ENCODE measurements around the gene TUG1. TPM values are rescaled to one million over a fixed set of nuclear protein-coding genes. Genes with fewer than 3 reads are reported as not detected.

Gene TUG1
- total and polyA plus RNA-seq, 9 of the 15 experiments (the other 6 are each of a cell fraction or from before 2014, with no cell fraction given) = 24.7 to 132 (median 58.9) TPM

DNA sequence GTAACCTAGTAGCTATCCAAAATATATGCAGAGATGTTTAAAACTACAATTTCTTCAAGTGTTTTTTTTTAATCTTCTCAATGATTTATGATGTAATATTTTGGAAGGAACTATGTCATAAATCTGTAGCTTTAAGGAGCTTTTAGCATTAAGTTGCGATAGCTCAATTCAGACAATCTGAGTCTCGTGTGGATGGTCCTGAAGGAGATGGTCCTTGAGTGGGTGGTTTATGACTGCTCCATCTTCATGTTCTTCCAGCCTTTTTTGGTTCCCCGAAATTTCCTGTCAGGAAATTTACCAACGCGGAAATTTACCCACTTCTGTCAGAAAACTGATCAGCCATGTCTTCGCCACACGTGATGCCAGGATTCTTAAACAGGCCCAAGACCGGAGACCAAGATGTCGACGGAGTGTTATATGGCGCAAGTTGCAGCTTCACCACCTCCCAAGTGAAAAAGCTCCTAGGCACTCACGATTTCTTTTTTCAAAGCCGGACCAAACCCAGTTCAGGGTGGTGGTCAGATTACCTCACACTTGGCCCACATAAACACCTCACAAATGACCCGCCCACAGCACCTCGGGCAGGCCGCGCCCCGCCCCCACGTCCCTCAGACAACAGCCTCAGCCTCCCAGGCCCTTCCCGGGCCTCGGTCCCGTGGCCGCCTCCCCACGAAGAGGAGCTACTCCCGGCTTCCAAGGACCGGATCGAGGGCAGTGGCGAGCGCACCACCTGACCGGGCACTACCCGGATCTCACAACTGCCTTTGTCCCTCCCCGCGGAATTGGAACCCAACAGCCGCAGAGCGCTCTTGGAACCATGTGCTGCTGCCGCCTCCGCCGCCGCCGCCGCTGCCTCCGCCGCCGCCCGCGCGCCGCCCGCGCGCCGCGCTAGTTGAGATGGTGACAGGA, 796 bp upstream of the TUG1 start, which contains the start of gene MORC2 (continued):
- TF ChIP-seq, protein P1, sequence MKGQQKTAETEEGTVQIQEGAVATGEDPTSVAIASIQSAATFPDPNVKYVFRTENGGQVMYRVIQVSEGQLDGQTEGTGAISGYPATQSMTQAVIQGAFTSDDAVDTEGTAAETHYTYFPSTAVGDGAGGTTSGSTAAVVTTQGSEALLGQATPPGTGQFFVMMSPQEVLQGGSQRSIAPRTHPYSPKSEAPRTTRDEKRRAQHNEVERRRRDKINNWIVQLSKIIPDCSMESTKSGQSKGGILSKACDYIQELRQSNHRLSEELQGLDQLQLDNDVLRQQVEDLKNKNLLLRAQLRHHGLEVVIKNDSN (CRISPR knock-in tag; IDR thresholded peaks at IDR 0.05) = peak; percentile 69
- TF ChIP-seq KDM5B (IDR thresholded peaks at IDR 0.05; ENCODE audit: insufficient replicate concordance, low read depth, low read length) = peak; percentile 34
- TF ChIP-seq, protein P2, sequence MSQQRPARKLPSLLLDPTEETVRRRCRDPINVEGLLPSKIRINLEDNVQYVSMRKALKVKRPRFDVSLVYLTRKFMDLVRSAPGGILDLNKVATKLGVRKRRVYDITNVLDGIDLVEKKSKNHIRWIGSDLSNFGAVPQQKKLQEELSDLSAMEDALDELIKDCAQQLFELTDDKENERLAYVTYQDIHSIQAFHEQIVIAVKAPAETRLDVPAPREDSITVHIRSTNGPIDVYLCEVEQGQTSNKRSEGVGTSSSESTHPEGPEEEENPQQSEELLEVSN (IDR thresholded peaks at IDR 0.05; ENCODE audit: borderline replicate concordance in 1 of 2, extremely low read depth in 1 of 2, insufficient read depth in 1 of 2, insufficient read length in 1 of 2, low read depth in 1 of 2, low read length in 1 of 2, poor library complexity in 1 of 2, severe bottlenecking in 1 of 2) = peak; percentile 79 to 90
- TF ChIP-seq EGR1 (conservative IDR thresholded peaks at IDR 0.05) = peak; percentile 39
- TF ChIP-seq, protein P3, sequence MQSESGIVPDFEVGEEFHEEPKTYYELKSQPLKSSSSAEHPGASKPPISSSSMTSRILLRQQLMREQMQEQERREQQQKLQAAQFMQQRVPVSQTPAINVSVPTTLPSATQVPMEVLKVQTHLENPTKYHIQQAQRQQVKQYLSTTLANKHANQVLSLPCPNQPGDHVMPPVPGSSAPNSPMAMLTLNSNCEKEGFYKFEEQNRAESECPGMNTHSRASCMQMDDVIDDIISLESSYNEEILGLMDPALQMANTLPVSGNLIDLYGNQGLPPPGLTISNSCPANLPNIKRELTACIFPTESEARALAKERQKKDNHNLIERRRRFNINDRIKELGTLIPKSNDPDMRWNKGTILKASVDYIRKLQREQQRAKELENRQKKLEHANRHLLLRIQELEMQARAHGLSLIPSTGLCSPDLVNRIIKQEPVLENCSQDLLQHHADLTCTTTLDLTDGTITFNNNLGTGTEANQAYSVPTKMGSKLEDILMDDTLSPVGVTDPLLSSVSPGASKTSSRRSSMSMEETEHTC (IDR thresholded peaks at IDR 0.05) = no peak
- TF ChIP-seq CTBP1 (IDR thresholded peaks at IDR 0.05; ENCODE audit: borderline replicate concordance) = no peak; the same call in 1 of the 2 replicates
- peak; percentile 57 for TF ChIP-seq MYC (IDR thresholded peaks at IDR 0.05; ENCODE audit: low read depth, low read length)
- TF ChIP-seq MYC (CRISPR knock-in tag; IDR thresholded peaks at IDR 0.05; ENCODE audit: borderline replicate concordance, low read depth) = no peak
- TF ChIP-seq ETV5 (CRISPR knock-in tag; IDR thresholded peaks at IDR 0.05; ENCODE audit: low read depth) = no peak
- peak; percentile 36; the same call in 1 of the 2 replicates for TF ChIP-seq SIN3B (IDR thresholded peaks at IDR 0.05; ENCODE audit: low read depth)
- TF ChIP-seq POLR2A (conservative IDR thresholded peaks at IDR 0.05) = no peak
- 0 out of 3 replicates have a peak, but pooled peaks of 1 of the 2 experiments have one; percentile 40 for TF ChIP-seq CBX3 (IDR thresholded peaks at IDR 0.05; ENCODE audit: borderline replicate concordance in 1 of 2, low read length in 2 of 2)
- 0 out of 2 replicates have a peak, but pooled peaks have one; percentile 25 for TF ChIP-seq DMBX1 (CRISPR knock-in tag; IDR thresholded peaks at IDR 0.05; ENCODE audit: borderline replicate concordance)
- TF ChIP-seq MTA2 (IDR thresholded peaks at IDR 0.05; ENCODE audit: low read depth) = no peak
- TF ChIP-seq NUFIP1 (IDR thresholded peaks at IDR 0.05; ENCODE audit: partially characterized antibody) = no peak
- peak; percentile 52 for TF ChIP-seq HMGN3 (IDR thresholded peaks at IDR 0.05; ENCODE audit: borderline replicate concordance, extremely low read depth, insufficient read length, low read depth, low read length)
- TF ChIP-seq TAF7 (tag; IDR thresholded peaks at IDR 0.05) = no peak
- peak in 1 of 2 experiments; percentile 36; a peak in 1 of 4 replicates for TF ChIP-seq NONO (IDR thresholded peaks at IDR 0.05; ENCODE audit: low read depth in 2 of 2, low read length in 1 of 2)
